ENCODE results near the gene IZUMO2.
"Not testable (repeated sequence)": the region's sequence is repeated elsewhere in the genome, so short reads cannot be mapped to it uniquely, and the experiment has no call there.

The IZUMO2 gene

GRCh38 chr19:50134777-50135719 lies 28.0 kb downstream of the IZUMO2 start:
- DNase-seq: not testable (repeated sequence)

DNA sequence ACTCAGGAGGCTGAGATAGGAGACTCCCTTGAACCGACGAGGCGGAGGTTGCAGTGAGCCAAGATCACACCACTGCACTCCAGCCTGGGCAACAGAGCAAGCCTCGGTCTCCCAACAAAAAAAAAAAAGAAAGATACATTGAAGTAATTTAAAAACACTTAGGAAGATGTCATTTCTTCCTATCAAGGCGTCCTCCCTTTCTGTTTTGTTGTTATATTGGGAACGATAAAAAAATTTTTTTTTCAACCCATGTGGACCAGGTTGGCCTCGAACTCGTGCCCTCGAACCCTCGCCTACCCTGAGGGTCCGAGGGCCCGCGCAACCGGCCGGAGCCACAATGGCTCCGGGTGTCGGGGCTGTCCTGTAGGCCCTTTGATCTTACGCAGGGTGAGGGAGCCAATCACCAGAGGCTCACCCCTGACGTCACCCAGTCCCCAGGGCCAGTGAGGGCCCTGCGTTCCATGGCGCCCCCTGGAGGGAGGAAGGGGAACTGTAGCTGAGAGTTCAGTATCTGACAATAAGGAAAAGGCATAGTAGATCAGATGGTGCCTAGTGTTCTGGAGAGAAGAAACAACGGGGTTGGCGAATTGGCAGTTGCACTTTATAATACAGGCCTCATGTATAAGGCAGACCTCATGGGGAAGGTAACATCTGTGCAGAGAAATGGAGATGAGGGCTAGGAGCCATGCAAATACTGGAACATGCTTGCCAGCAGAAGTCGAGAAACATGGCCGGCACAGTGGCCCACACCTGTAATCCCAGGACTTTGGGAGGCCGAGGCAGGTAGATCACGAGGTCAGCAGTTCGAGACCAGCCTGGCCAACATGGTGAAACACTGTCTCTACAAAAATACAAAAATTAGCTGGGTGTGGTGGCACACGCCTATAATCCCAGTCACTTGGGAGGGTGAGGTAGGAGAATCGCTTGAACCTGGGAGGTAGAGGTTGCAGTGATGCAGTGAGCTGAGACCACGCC lies 29.3 kb downstream of the IZUMO2 start:
- DNase-seq: not testable (repeated sequence)

DNA sequence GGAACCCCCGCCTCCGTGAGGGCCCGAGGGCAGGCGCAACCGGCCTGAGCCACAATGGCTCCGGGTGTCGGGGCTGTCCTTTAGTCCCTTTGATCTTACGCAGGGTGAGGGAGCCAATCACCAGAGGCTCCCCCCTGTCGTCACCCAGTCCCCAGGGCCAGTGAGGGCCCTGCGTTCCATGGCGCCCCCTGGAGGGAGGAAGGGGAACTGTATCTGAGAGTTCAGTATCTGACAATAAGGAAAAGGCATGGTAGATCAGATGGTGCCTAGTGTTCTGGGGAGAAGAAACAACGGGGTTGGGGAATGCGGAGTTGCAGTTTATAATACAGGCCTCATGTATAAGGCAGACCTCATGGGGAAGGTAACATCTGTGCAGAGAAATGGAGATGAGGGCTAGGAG lies 59.1 kb downstream of the IZUMO2 start:
- DNase-seq: not testable (repeated sequence)

DNA sequence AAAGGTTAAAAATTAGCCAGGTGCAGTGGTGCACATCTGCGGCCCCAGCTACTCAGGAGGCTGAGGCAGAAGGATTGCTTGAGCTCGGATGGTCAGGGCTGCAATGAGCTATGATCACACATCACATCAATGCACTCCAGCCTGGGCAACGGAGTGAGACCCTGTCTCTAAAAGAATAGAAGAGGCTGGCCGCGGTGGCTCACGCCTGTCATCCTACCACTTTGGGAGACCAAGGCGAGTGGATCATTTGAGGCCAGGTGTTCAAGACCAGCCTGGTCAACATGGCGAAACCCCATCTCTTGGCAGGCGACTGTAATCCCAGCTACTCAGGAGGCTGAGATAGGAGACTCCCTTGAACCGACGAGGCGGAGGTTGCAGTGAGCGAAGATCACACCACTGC lies 59.7 kb downstream of the IZUMO2 start:
- not testable (repeated sequence) for DNase-seq

All from OCI-M1 (cell line).